ENCODE data around the gene CTNNA1. TPM values are rescaled to one million over a fixed set of nuclear protein-coding genes. Genes with fewer than 3 reads are reported as not detected.
A peak's percentile ranks its signal among the peaks of the same experiment; 100 is the strongest.

CTNNA1 gene
- total and polyA plus RNA-seq, 2 experiments from 2014 or later: 194 to 393 TPM

- Histone ChIP-seq H3K9ac (peak overlapping the region; percentile 42; the same call in 1 of the 2 replicates), H3F3A (ENCODE audit: insufficient read depth) (peaks cover 56% of the 10 kb centered on the region), H3K9me3 (ENCODE audit: low read depth) (no peaks in the 10 kb centered on the region), H3K27ac (peak overlapping the region; percentile 78), H3K4me2 (ENCODE audit: unreplicated experiment) (peak overlapping the region; percentile 77), H3K36me3 (ENCODE audit: low read depth) (peaks cover 10% of the 10 kb centered on the region; the same call in 1 of the 2 replicates), H3K79me2 (ENCODE audit: insufficient read depth) (peaks cover 87% of the 10 kb centered on the region), H4K20me1 (ENCODE audit: insufficient read depth) (no peaks in the 10 kb centered on the region), H2AFZ (no peak overlapping the region), H3K4me3 (peak overlapping the region; percentile 47), H3K4me1 (ENCODE audit: insufficient read depth) (peaks cover 61% of the 10 kb centered on the region), H3K9me2 (ENCODE audit: insufficient read depth) (peaks cover 3% of the 10 kb centered on the region; the same call in 1 of the 2 replicates), H3K27me3 (replicated peaks; ENCODE audit: insufficient read depth) (no peaks in the 10 kb centered on the region)
- no peak for DNase-seq
- TF ChIP-seq EZH2 (IDR thresholded peaks at IDR 0.05; ENCODE audit: insufficient read depth, poor library complexity, severe bottlenecking) (no peak), EZH2phosphoT487 (IDR thresholded peaks at IDR 0.05; ENCODE audit: insufficient read depth, low read depth) (no peak)
- in situ Hi-C loops (cut with MboI): no loop called here
- WGBS, 2 experiments (ENCODE audit: low coverage in 1 of 2, low lambda C conversion rate in 2 of 2, missing lambda C conversion rate in 2 of 2): 96 to 98% methylated on average over 4 of the region's 4 CpGs
These were observed 90.9 kb downstream of the CTNNA1 start for GRCh38 chr5:138844125-138844461.

- Histone ChIP-seq H3K27me3 (replicated peaks; ENCODE audit: insufficient read depth) (no peaks in the 10 kb centered on the region), H4K20me1 (ENCODE audit: insufficient read depth) (no peaks in the 10 kb centered on the region), H3K79me2 (ENCODE audit: insufficient read depth) (peaks cover 87% of the 10 kb centered on the region), H3K4me3 (peak overlapping the region; percentile 47), H3K9me3 (ENCODE audit: low read depth) (no peaks in the 10 kb centered on the region), H2AFZ (no peak overlapping the region), H3K4me1 (ENCODE audit: insufficient read depth) (peaks cover 69% of the 10 kb centered on the region), H3K9ac (peak overlapping the region; percentile 42), H3K27ac (peak overlapping the region; percentile 78), H3K4me2 (ENCODE audit: unreplicated experiment) (peak overlapping the region; percentile 77), H3F3A (ENCODE audit: insufficient read depth) (peaks cover 64% of the 10 kb centered on the region), H3K9me2 (ENCODE audit: insufficient read depth) (peaks cover 3% of the 10 kb centered on the region; the same call in 1 of the 2 replicates), H3K36me3 (ENCODE audit: low read depth) (peaks cover 10% of the 10 kb centered on the region; the same call in 1 of the 2 replicates)
- 2 to 3% methylated on average over 6 of the region's 6 CpGs for WGBS, 2 experiments (ENCODE audit: low coverage in 1 of 2, low lambda C conversion rate in 2 of 2, missing lambda C conversion rate in 2 of 2)
- in situ Hi-C loops (cut with MboI): no loop called here
- TF ChIP-seq EZH2phosphoT487 (IDR thresholded peaks at IDR 0.05; ENCODE audit: insufficient read depth, low read depth): no peak
- TF ChIP-seq EZH2 (IDR thresholded peaks at IDR 0.05; ENCODE audit: insufficient read depth, poor library complexity, severe bottlenecking): no peak
- peak; percentile 92 for DNase-seq
These were observed 91.7 kb downstream of the CTNNA1 start for GRCh38 chr5:138844812-138845513.

GRCh38 chr5:138849439-138849838 lies 96.2 kb downstream of the CTNNA1 start:
- no peak for TF ChIP-seq EZH2phosphoT487 (IDR thresholded peaks at IDR 0.05; ENCODE audit: insufficient read depth, low read depth)
- no peak for TF ChIP-seq EZH2 (IDR thresholded peaks at IDR 0.05; ENCODE audit: insufficient read depth, poor library complexity, severe bottlenecking)
- peak overlapping the region; percentile 55 for H3K4me2 ChIP-seq (ENCODE audit: unreplicated experiment)
- no peak overlapping the region for H3K9ac ChIP-seq
- peak overlapping the region; percentile 34 for H3K27ac ChIP-seq
- H3K27me3 ChIP-seq (replicated peaks; ENCODE audit: insufficient read depth): no peaks in the 10 kb centered on the region
- in situ Hi-C loops (cut with MboI): no loop called here
- WGBS, 2 experiments (ENCODE audit: low coverage in 1 of 2, low lambda C conversion rate in 2 of 2, missing lambda C conversion rate in 2 of 2): 32 to 42% methylated on average over 3 of the region's 3 CpGs
- H3K4me3 ChIP-seq: peak overlapping the region; percentile 16; the same call in 1 of the 2 replicates
- DNase-seq: peak; percentile 68
- H3K4me1 ChIP-seq (ENCODE audit: insufficient read depth): peaks cover 58% of the 10 kb centered on the region
- no peaks in the 10 kb centered on the region; the same call in 1 of the 2 replicates for H4K20me1 ChIP-seq (ENCODE audit: insufficient read depth)
- peaks cover 89% of the 10 kb centered on the region for H3K79me2 ChIP-seq (ENCODE audit: insufficient read depth)
- H3K9me2 ChIP-seq (ENCODE audit: insufficient read depth): no peaks in the 10 kb centered on the region
- peaks cover 54% of the 10 kb centered on the region for H3F3A ChIP-seq (ENCODE audit: insufficient read depth)
- H3K36me3 ChIP-seq (ENCODE audit: low read depth): no peaks in the 10 kb centered on the region
- H2AFZ ChIP-seq: no peak overlapping the region
- H3K9me3 ChIP-seq (ENCODE audit: low read depth): no peaks in the 10 kb centered on the region

GRCh38 chr5:138849882-138850281 lies 96.7 kb downstream of the CTNNA1 start:
- Histone ChIP-seq H3K9me3 (ENCODE audit: low read depth) (no peaks in the 10 kb centered on the region), H3K36me3 (ENCODE audit: low read depth) (no peaks in the 10 kb centered on the region), H3K79me2 (ENCODE audit: insufficient read depth) (peaks cover 93% of the 10 kb centered on the region), H2AFZ (no peak overlapping the region), H3K4me1 (ENCODE audit: insufficient read depth) (peaks cover 53% of the 10 kb centered on the region), H3K4me3 (no peak overlapping the region), H3F3A (ENCODE audit: insufficient read depth) (peaks cover 49% of the 10 kb centered on the region), H3K4me2 (ENCODE audit: unreplicated experiment) (peak overlapping the region; percentile 55), H4K20me1 (ENCODE audit: insufficient read depth) (no peaks in the 10 kb centered on the region; the same call in 1 of the 2 replicates), H3K9me2 (ENCODE audit: insufficient read depth) (no peaks in the 10 kb centered on the region), H3K27me3 (replicated peaks; ENCODE audit: insufficient read depth) (no peaks in the 10 kb centered on the region), H3K27ac (peak overlapping the region; percentile 34), H3K9ac (no peak overlapping the region)
- 58 to 67% methylated on average over 1 of the region's 1 CpG for WGBS, 2 experiments (ENCODE audit: low coverage in 1 of 2, low lambda C conversion rate in 2 of 2, missing lambda C conversion rate in 2 of 2)
- no peak for TF ChIP-seq EZH2 (IDR thresholded peaks at IDR 0.05; ENCODE audit: insufficient read depth, poor library complexity, severe bottlenecking)
- TF ChIP-seq EZH2phosphoT487 (IDR thresholded peaks at IDR 0.05; ENCODE audit: insufficient read depth, low read depth): no peak
- in situ Hi-C loops (cut with MboI): no loop called here
- DNase-seq: no peak
